K562 (cell line): ENCODE measurements around the gene POLD2. TPM values are rescaled to one million over a fixed set of nuclear protein-coding genes. Genes with fewer than 3 reads are reported as not detected.

ENCODE experiments used
- MEIS2 ChIP-seq: fragments of 450-650 bp; IDR thresholded peaks from 2 replicates; pipeline ENCODE4 v1.6.1; 2014; ENCODE audit warnings: mild to moderate bottlenecking; ENCODE audit not compliant: partially characterized antibody
- RBM14 ChIP-seq: fragments of 200-400 bp; formaldehyde crosslinking; IDR thresholded peaks from 2 replicates; pipeline ENCODE4 v1.6.1; 2018; ENCODE audit warnings: low read depth, mild to moderate bottlenecking, low read length, moderate library complexity, borderline replicate concordance; ENCODE audit not compliant: insufficient read depth
- TCF7L2 ChIP-seq: fragments of 150-350 bp; IDR thresholded peaks from 2 replicates; pipeline ENCODE4 v1.6.1; 2016; ENCODE audit warnings: low read depth, mild to moderate bottlenecking, low read length, moderate library complexity
- ZNF143 ChIP-seq: sonication (generic); formaldehyde crosslinking; IDR thresholded peaks from 2 replicates; pipeline ENCODE4 v1.9.0; 2022; ENCODE audit warnings: mild to moderate bottlenecking, missing genetic modification reagents
- polyA plus RNA-seq, 8 experiments: library from polyadenylated mRNA; depleted of rRNA in 4 of 8; stranded (reverse) in 5 of 8; unstranded in 3 of 8; fragments of >200 nt; fragmentation: Nextera tagmentation in 2 of 8; fragmentation: Illumina TruSeq in 1 of 8; extraction: Ambion mirVana in 2 of 8; extraction: Trizol in 1 of 8; gene quantifications; 2 replicates each; pipeline versions ENCODE4 v1.2.1 to v1.2.3, GENCODE V29; 2011 to 2014; ENCODE audit warnings: inconsistent platforms in 1 of 8, missing spikeins in 1 of 8
- total RNA-seq, 7 experiments: library from RNA; depleted of rRNA in 6 of 7; stranded (reverse); fragments of >200 nt in 6 of 7; fragmentation: Illumina TruSeq in 2 of 7; extraction: Trizol in 2 of 7; gene quantifications; 2 replicates each; pipeline versions ENCODE4 v1.2.1 to v1.2.3, GENCODE V29; 2011 to 2021; ENCODE audit warnings: low replicate concordance in 1 of 7
- TF ChIP-seq, protein P1 (sequence below), 2 experiments: fragments of 450-650 bp; formaldehyde crosslinking in 1 of 2; IDR thresholded peaks; 2 replicates each; pipeline versions ENCODE4 v1.4.0 to v1.6.1; 2014 to 2020; ENCODE audit warnings: mild to moderate bottlenecking in 2 of 2, borderline replicate concordance in 1 of 2, low read depth in 1 of 2

The POLD2 gene
- total and polyA plus RNA-seq, 9 of the 15 experiments (the other 6 are each of a cell fraction or from before 2014, with no cell fraction given) = 29.7 to 259 (median 225) TPM

DNA sequence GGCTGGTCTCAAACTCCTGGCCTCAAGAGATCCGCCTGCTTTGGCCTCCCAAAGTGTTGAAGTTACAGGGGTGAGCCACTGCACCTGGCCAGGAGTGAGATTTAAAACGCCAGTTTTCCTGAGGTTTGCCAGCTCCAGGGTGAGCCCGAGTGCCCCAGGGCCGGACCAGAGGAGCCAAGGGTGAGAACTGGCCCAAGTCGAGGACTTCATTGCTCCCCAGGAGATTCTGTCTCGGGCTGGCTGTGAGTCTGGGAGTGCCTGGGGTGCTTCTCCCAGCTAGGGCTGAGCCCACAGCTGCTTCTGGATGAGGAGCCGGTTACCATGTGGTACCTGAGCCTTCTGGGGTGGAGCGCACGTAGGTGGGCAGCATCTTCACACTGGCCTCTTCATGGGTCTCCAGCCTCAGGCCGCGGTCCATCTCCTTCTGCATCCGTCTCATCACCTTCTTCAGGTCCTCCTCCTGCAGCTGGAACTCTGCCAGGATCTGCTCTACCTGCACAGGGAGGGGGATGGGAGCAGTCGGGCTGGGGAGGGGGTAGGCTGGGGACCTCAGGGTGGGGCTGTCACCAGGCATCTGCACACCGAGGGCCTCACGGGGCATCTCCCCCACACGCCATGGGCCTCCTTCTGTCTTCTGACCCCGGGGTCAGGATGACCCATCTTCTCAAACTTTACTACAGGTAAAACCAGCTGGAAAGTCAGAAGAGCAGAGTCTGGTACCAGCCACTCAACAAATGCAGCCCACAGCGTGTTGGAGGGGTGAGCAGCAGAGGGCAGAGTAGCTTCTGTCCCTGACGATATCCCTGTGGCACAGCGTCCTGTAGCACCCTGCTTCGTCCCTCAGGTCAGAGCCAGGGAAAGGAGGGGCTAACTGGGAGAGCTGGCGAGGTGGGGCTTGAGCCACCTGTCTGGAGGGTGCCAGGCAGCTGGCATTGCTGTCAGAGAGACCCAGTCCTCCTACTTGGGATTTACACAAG is 29.9 kb upstream of the POLD2 start (continued):
- TF ChIP-seq MEIS2 (no peak), TCF7L2 (no peak), RBM14 (no peak), ZNF143 (CRISPR knock-in tag) (no peak)
- TF ChIP-seq, protein P1, sequence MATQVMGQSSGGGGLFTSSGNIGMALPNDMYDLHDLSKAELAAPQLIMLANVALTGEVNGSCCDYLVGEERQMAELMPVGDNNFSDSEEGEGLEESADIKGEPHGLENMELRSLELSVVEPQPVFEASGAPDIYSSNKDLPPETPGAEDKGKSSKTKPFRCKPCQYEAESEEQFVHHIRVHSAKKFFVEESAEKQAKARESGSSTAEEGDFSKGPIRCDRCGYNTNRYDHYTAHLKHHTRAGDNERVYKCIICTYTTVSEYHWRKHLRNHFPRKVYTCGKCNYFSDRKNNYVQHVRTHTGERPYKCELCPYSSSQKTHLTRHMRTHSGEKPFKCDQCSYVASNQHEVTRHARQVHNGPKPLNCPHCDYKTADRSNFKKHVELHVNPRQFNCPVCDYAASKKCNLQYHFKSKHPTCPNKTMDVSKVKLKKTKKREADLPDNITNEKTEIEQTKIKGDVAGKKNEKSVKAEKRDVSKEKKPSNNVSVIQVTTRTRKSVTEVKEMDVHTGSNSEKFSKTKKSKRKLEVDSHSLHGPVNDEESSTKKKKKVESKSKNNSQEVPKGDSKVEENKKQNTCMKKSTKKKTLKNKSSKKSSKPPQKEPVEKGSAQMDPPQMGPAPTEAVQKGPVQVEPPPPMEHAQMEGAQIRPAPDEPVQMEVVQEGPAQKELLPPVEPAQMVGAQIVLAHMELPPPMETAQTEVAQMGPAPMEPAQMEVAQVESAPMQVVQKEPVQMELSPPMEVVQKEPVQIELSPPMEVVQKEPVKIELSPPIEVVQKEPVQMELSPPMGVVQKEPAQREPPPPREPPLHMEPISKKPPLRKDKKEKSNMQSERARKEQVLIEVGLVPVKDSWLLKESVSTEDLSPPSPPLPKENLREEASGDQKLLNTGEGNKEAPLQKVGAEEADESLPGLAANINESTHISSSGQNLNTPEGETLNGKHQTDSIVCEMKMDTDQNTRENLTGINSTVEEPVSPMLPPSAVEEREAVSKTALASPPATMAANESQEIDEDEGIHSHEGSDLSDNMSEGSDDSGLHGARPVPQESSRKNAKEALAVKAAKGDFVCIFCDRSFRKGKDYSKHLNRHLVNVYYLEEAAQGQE (IDR thresholded peaks at IDR 0.05; ENCODE audit: borderline replicate concordance) = no peak
- TF ChIP-seq, protein P1 (CRISPR knock-in tag; IDR thresholded peaks at IDR 0.05; ENCODE audit: low read depth) = no peak
